HepG2 (cell line): Measurements from ENCODE around the gene PRSS2. TPM values are rescaled to one million over a fixed set of nuclear protein-coding genes. Genes with fewer than 3 reads are reported as not detected.

ENCODE experiments used
- ATAC-seq: fragments of 200-7000 bp; cut with Tn5 transposase; 3 replicates; pipeline ENCODE4 v1.9.1; 2020; ENCODE audit warnings: mild to moderate bottlenecking, moderate library complexity
- BruUV-seq: library from RNA; stranded (reverse); fragments of 400-500 nt; replicated peaks from 2 replicates; lab custom pipeline; 2021; lab: Mats Ljungman, UMichigan
- CTCF ChIA-PET: fragments of 300-600 bp; formaldehyde crosslinking; extraction: SDS; loops from one replicate; lab custom pipeline; 2021; ENCODE audit warnings: low total read pairs, inconsistent platforms, low intra/inter-chr PET ratio; lab: Yijun Ruan, JAX
- POLR2A ChIA-PET: fragments of 350-600 bp; sonication (Branson Sonifier 250); formaldehyde crosslinking; loops from one replicate; lab custom pipeline; 2020; ENCODE audit warnings: antibody characterized with exemption, inconsistent platforms; lab: Yijun Ruan, JAX
- DNase-seq: peaks from one replicate; pipeline ENCODE4 v3.0.0-alpha.2; 2015; ENCODE audit warnings: low spot score
- FAIRE-seq: peaks from 3 replicates; lab custom pipeline; 2011; peaks lifted over from hg19 to GRCh38; lab: Jason Lieb, UNC
- H2AFZ ChIP-seq: one replicate; pipeline ENCODE4 v1.6.1; 2011; ENCODE audit warnings: low read length, inconsistent platforms
- H3K27ac ChIP-seq: fragments of 300-600 bp; 3 replicates; pipeline ENCODE4 v1.8.0; 2011; ENCODE audit warnings: mixed run types, mild to moderate bottlenecking, mixed read lengths, low read length, inconsistent platforms; ENCODE audit not compliant: insufficient read depth; ENCODE audit errors: extremely low read length
- H3K27me3 ChIP-seq, 2 experiments: fragments of 200-600 bp in 1 of 2; 2 replicates in 1 of 2; 3 replicates in 1 of 2; pipeline versions ENCODE4 v1.6.0 to v1.8.0; 2011; ENCODE audit warnings: low read length in 2 of 2, mild to moderate bottlenecking in 2 of 2, moderate library complexity in 2 of 2, inconsistent platforms in 1 of 2; ENCODE audit not compliant: insufficient read depth in 2 of 2, control insufficient read depth in 1 of 2
- H3K36me3 ChIP-seq, 2 experiments: fragments of 200-600 bp in 1 of 2; replicated peaks in 1 of 2; 2 replicates in 1 of 2; 3 replicates in 1 of 2; pipeline versions ENCODE4 v1.5.1 to v1.8.0; 2011; ENCODE audit warnings: low read length in 2 of 2, inconsistent platforms in 1 of 2; ENCODE audit not compliant: insufficient read depth in 2 of 2, control insufficient read depth in 1 of 2
- H3K4me1 ChIP-seq: 2 replicates; pipeline ENCODE4 v1.5.1; 2012; ENCODE audit warnings: low read length, inconsistent platforms; ENCODE audit not compliant: insufficient read depth
- H3K4me2 ChIP-seq: 2 replicates; pipeline ENCODE4 v1.6.0; 2011; ENCODE audit warnings: low read depth, low read length, inconsistent platforms
- H3K4me3 ChIP-seq, 3 experiments: fragments of 200-600 bp in 1 of 3; sonication (generic), shearing (Covaris generic) in 1 of 3; replicated peaks in 1 of 3; 2 replicates each; pipeline ENCODE4 v1.5.1; 2011 to 2016; ENCODE audit warnings: low read length in 3 of 3, inconsistent platforms in 2 of 3, low read depth in 2 of 3, mild to moderate bottlenecking in 2 of 3, control low read depth in 1 of 3, mixed read lengths in 1 of 3; ENCODE audit not compliant: insufficient read depth in 1 of 3
- H3K79me2 ChIP-seq: one replicate; pipeline ENCODE4 v1.6.1; 2011; ENCODE audit warnings: low read length, inconsistent platforms; ENCODE audit not compliant: insufficient read depth
- H3K9ac ChIP-seq: 2 replicates; pipeline ENCODE4 v1.6.0; 2011; ENCODE audit warnings: mild to moderate bottlenecking, low read depth, low read length, inconsistent platforms; ENCODE audit not compliant: insufficient read depth
- H3K9me3 ChIP-seq: 2 replicates; pipeline ENCODE4 v1.5.1; 2012; ENCODE audit warnings: mild to moderate bottlenecking, low read length
- H4K20me1 ChIP-seq: 2 replicates; pipeline ENCODE4 v1.6.0; 2011; ENCODE audit warnings: inconsistent platforms, mild to moderate bottlenecking, low read length, moderate library complexity; ENCODE audit not compliant: insufficient read depth
- DNMT3B ChIP-seq: conservative IDR thresholded peaks from 2 replicates; pipeline ENCODE4 v1.6.1; 2016; ENCODE audit warnings: missing biosample characterization, control low read depth
- FOXM1 ChIP-seq: sonication (generic); formaldehyde crosslinking; IDR thresholded peaks from 2 replicates; pipeline ENCODE4 v1.5.0; 2020; ENCODE audit warnings: missing genetic modification reagents
- GATAD1 ChIP-seq: IDR thresholded peaks from 2 replicates; pipeline ENCODE4 v1.6.1; 2016; ENCODE audit warnings: missing genetic modification reagents, missing compliant biosample characterization
- GTF2F1 ChIP-seq: fragments of 150-350 bp; IDR thresholded peaks from 2 replicates; pipeline ENCODE4 v1.6.1; 2014; ENCODE audit warnings: low read length
- RORA ChIP-seq: sonication (generic); formaldehyde crosslinking; IDR thresholded peaks from 2 replicates; pipeline ENCODE4 v1.5.0; 2020; ENCODE audit warnings: mild to moderate bottlenecking, missing genetic modification reagents, moderate library complexity
- SCMH1 ChIP-seq: sonication (generic); formaldehyde crosslinking; IDR thresholded peaks from 2 replicates; pipeline ENCODE4 v1.9.0; 2021; ENCODE audit warnings: missing genetic modification reagents, mild to moderate bottlenecking, borderline replicate concordance
- SMAD9 ChIP-seq: sonication (generic); formaldehyde crosslinking; IDR thresholded peaks from 2 replicates; pipeline ENCODE4 v1.5.1; 2020; ENCODE audit warnings: mild to moderate bottlenecking, missing genetic modification reagents
- SMYD3 ChIP-seq: sonication (generic); formaldehyde crosslinking; IDR thresholded peaks from 2 replicates; pipeline ENCODE4 v1.8.1; 2023; ENCODE audit warnings: mild to moderate bottlenecking, missing genetic modification reagents
- SNRNP70 ChIP-seq: fragments of 200-400 bp; formaldehyde crosslinking; IDR thresholded peaks from 2 replicates; pipeline ENCODE4 v1.6.1; 2017; ENCODE audit warnings: mild to moderate bottlenecking, low read depth, low read length, moderate library complexity
- ZMYM3 ChIP-seq: sonication (generic); formaldehyde crosslinking; IDR thresholded peaks from 2 replicates; pipeline ENCODE4 v1.5.1; 2020; ENCODE audit warnings: mild to moderate bottlenecking, missing genetic modification reagents
- ZNF496 ChIP-seq: sonication (generic); formaldehyde crosslinking; IDR thresholded peaks from 2 replicates; pipeline ENCODE4 v1.8.1; 2023; ENCODE audit warnings: mild to moderate bottlenecking, moderate library complexity, missing genetic modification reagents; ENCODE audit not compliant: insufficient replicate concordance
- ZNF562 ChIP-seq: sonication (generic); formaldehyde crosslinking; IDR thresholded peaks from 2 replicates; pipeline ENCODE4 v1.8.0; 2022; ENCODE audit warnings: missing genetic modification reagents, borderline replicate concordance
- ZNF879 ChIP-seq: sonication (generic); formaldehyde crosslinking; IDR thresholded peaks from 2 replicates; pipeline ENCODE4 v1.8.1; 2023; ENCODE audit warnings: missing genetic modification reagents
- WGBS: methylation state at CpG from one replicate; pipeline ENCODE4 v1.1.6; 2017; ENCODE audit warnings: low lambda C conversion rate; 5-methylcytosine and 5-hydroxymethylcytosine counted together
- in situ Hi-C: cut with HindIII; loops from 2 replicates; pipeline ENCODE4 v1.10.0; 2017; ENCODE audit warnings: low pct_unique_long_range_greater_than_20kb; ENCODE audit not compliant: extremely low pct_ligation_motif_present
- intact Hi-C: fragments of 100-400 bp; cut with micrococcal nuclease; formaldehyde crosslinking; loops from one replicate; pipeline ENCODE4 v1.10.0; 2022; ENCODE audit not compliant: unreplicated experiment
- polyA plus RNA-seq, 8 experiments: library from polyadenylated mRNA; depleted of rRNA in 3 of 8; stranded (reverse) in 7 of 8; unstranded in 1 of 8; fragments of >200 nt; fragmentation: Illumina TruSeq in 4 of 8; extraction: Trizol in 4 of 8; gene quantifications; 2 replicates each; pipeline versions ENCODE4 v1.2.1 to v1.2.3, GENCODE V29; 2011 to 2016; ENCODE audit warnings: low read depth in 4 of 8, missing spikeins in 1 of 8, mixed read lengths in 1 of 8; ENCODE audit not compliant: insufficient read depth in 1 of 8
- total RNA-seq, 5 experiments: library from RNA; depleted of rRNA; stranded (reverse); fragments of >200 nt; fragmentation: Illumina TruSeq; extraction: Trizol; gene quantifications; 2 replicates each; pipeline ENCODE4 v1.2.3, GENCODE V29; 2016; ENCODE audit warnings: low read depth in 1 of 5
- TF ChIP-seq, protein P1 (sequence below): sonication (generic); formaldehyde crosslinking; IDR thresholded peaks from 2 replicates; pipeline ENCODE4 v1.5.1; 2020; ENCODE audit warnings: mild to moderate bottlenecking, missing genetic modification reagents, borderline replicate concordance
- TF ChIP-seq, protein P2 (sequence below): sonication (generic); formaldehyde crosslinking; IDR thresholded peaks from 2 replicates; pipeline ENCODE4 v1.5.0; 2020; ENCODE audit warnings: missing genetic modification reagents
- TF ChIP-seq, protein P3 (sequence below): sonication (generic); formaldehyde crosslinking; IDR thresholded peaks from 2 replicates; pipeline ENCODE4 v1.4.0; 2020; ENCODE audit warnings: mild to moderate bottlenecking, missing genetic modification reagents, borderline replicate concordance
- TF ChIP-seq, protein P4 (sequence below): sonication (generic); formaldehyde crosslinking; IDR thresholded peaks from 2 replicates; pipeline ENCODE4 v1.4.0; 2020; ENCODE audit warnings: missing genetic modification reagents

PRSS2 gene
- total and polyA plus RNA-seq, 2 of the 13 experiments (the other 11 are each of a cell fraction or from before 2014, with no cell fraction given): not detected

DNA sequence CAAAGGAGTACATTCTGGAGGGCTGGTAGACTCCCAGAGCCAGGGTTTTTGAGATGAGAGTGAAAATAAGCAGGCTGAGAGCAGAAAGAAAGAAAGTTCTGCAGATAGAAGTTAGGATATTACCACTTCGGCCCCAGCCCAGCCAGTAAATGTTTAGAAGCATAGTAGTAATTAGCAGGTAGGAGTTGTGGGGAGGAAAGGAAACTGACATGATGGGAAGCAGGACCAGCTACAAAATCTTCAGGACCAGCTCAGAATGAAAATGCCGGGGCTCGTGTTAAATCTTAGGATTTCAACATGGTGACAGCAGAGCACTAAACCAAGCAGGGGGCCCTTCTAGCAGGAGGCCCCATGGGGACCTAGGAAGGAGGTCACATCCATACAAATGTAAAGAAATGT, 28.7 kb downstream of the PRSS2 start:
- no peaks in the 10 kb centered on the region for H3K79me2 ChIP-seq
- in situ Hi-C loops: no loop called here
- H3K4me3 ChIP-seq: no peak overlapping the region
- TF ChIP-seq SNRNP70 (no peak), RORA (CRISPR knock-in tag) (no peak), SMYD3 (CRISPR knock-in tag) (no peak), DNMT3B (CRISPR knock-in tag) (no peak), ZNF562 (no peak), GTF2F1 (no peak), SMAD9 (CRISPR knock-in tag) (no peak), SCMH1 (CRISPR knock-in tag) (no peak), FOXM1 (CRISPR knock-in tag) (no peak), ZMYM3 (CRISPR knock-in tag) (no peak), ZNF496 (CRISPR knock-in tag) (no peak), GATAD1 (no peak), ZNF879 (CRISPR knock-in tag) (no peak)
- TF ChIP-seq, protein P1, sequence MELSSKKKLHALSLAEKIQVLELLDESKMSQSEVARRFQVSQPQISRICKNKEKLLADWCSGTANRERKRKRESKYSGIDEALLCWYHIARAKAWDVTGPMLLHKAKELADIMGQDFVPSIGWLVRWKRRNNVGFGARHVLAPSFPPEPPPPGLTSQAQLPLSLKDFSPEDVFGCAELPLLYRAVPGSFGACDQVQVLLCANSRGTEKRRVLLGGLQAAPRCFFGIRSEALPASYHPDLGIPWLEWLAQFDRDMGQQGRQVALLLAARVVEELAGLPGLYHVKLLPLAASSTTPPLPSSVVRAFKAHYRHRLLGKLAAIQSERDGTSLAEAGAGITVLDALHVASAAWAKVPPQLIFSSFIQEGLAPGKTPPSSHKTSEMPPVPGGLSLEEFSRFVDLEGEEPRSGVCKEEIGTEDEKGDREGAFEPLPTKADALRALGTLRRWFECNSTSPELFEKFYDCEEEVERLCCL (CRISPR knock-in tag): no peak
- TF ChIP-seq, protein P2, sequence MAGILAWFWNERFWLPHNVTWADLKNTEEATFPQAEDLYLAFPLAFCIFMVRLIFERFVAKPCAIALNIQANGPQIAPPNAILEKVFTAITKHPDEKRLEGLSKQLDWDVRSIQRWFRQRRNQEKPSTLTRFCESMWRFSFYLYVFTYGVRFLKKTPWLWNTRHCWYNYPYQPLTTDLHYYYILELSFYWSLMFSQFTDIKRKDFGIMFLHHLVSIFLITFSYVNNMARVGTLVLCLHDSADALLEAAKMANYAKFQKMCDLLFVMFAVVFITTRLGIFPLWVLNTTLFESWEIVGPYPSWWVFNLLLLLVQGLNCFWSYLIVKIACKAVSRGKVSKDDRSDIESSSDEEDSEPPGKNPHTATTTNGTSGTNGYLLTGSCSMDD (CRISPR knock-in tag): no peak
- TF ChIP-seq, protein P3, sequence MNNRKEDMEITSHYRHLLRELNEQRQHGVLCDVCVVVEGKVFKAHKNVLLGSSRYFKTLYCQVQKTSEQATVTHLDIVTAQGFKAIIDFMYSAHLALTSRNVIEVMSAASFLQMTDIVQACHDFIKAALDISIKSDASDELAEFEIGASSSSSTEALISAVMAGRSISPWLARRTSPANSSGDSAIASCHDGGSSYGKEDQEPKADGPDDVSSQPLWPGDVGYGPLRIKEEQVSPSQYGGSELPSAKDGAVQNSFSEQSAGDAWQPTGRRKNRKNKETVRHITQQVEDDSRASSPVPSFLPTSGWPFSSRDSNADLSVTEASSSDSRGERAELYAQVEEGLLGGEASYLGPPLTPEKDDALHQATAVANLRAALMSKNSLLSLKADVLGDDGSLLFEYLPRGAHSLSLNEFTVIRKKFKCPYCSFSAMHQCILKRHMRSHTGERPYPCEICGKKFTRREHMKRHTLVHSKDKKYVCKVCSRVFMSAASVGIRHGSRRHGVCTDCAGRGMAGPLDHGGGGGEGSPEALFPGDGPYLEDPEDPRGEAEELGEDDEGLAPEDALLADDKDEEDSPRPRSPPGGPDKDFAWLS (CRISPR knock-in tag): no peak
- TF ChIP-seq, protein P4, sequence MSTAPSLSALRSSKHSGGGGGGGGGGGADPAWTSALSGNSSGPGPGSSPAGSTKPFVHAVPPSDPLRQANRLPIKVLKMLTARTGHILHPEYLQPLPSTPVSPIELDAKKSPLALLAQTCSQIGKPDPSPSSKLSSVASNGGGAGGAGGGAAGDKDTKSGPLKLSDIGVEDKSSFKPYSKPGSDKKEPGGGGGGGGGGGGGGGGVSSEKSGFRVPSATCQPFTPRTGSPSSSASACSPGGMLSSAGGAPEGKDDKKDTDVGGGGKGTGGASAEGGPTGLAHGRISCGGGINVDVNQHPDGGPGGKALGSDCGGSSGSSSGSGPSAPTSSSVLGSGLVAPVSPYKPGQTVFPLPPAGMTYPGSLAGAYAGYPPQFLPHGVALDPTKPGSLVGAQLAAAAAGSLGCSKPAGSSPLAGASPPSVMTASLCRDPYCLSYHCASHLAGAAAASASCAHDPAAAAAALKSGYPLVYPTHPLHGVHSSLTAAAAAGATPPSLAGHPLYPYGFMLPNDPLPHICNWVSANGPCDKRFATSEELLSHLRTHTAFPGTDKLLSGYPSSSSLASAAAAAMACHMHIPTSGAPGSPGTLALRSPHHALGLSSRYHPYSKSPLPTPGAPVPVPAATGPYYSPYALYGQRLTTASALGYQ (CRISPR knock-in tag): no peak

More for the DNA sequence above, 28.7 kb downstream of the PRSS2 start:
- Histone ChIP-seq H3K27me3 (peaks cover 6 to 52% of the 10 kb centered on the region in 2 experiments; a peak in 3 of 5 replicates), H2AFZ (no peak overlapping the region), H4K20me1 (no peaks in the 10 kb centered on the region), H3K36me3 (no peaks in the 10 kb centered on the region), H3K9ac (no peak overlapping the region), H3K9me3 (no peaks in the 10 kb centered on the region), H3K4me1 (no peaks in the 10 kb centered on the region), H3K4me2 (no peak overlapping the region), H3K27ac (no peak overlapping the region)
- 20% methylated on average over 3 of the region's 3 CpGs for WGBS
- FAIRE-seq (no peak), DNase-seq (no peak), ATAC-seq (no peak)
- no TSS peak for BruUV-seq
- POLR2A ChIA-PET: no interaction called here
- intact Hi-C loops: no loop called here
- CTCF ChIA-PET: no interaction called here
